B cell (primary cell): ENCODE data around the gene GLIPR2. TPM values are rescaled to one million over a fixed set of nuclear protein-coding genes. Genes with fewer than 3 reads are reported as not detected.
A peak's percentile ranks its signal among the peaks of the same experiment; 100 is the strongest.

ENCODE experiments used
- ATAC-seq: fragments of 200-7000 bp; cut with Tn5 transposase; one replicate; pipeline ENCODE4 v1.10.0; 2021; ENCODE audit warnings: low read depth, mild to moderate bottlenecking, moderate number of reproducible peaks, moderate library complexity
- CTCF ChIA-PET: fragments of 350-600 bp; sonication (Branson Sonifier 250); formaldehyde crosslinking; loops from one replicate; lab custom pipeline; 2021; ENCODE audit warnings: antibody characterized with exemption, inconsistent platforms; lab: Charles Lee
- POLR2A ChIA-PET: fragments of 350-600 bp; sonication (Branson Sonifier 250); formaldehyde crosslinking; loops from one replicate; lab custom pipeline; 2021; ENCODE audit warnings: antibody characterized with exemption; lab: Charles Lee
- DNase-seq: peaks from one replicate; pipeline ENCODE4 v3.0.0; 2013
- H2AFZ ChIP-seq: 2 replicates; pipeline ENCODE4 v1.6.1; 2012; ENCODE audit warnings: mild to moderate bottlenecking, low read depth, low read length; ENCODE audit not compliant: insufficient read depth, poor library complexity, severe bottlenecking
- H3K27ac ChIP-seq, 2 donors: 1 replicate in 1 of 2; 2 replicates in 1 of 2; pipeline ENCODE4 v1.5.1; 2012 to 2013; ENCODE audit warnings: low read length in 2 of 2, mild to moderate bottlenecking in 2 of 2, moderate library complexity in 1 of 2
- H3K27me3 ChIP-seq, 4 experiments: fragments of 200-600 bp in 1 of 4; sonication (generic) in 1 of 4; replicated peaks in 1 of 4; 1 replicate in 2 of 4; 2 replicates in 2 of 4; pipeline versions ENCODE4 v1.6.1 to v1.7.0; 2013 to 2016; ENCODE audit warnings: low read length in 3 of 4, mild to moderate bottlenecking in 2 of 4, mixed read lengths in 1 of 4, moderate library complexity in 1 of 4; ENCODE audit not compliant: insufficient read depth in 4 of 4, control insufficient read depth in 3 of 4; ENCODE audit errors: control extremely low read depth in 1 of 4
- H3K36me3 ChIP-seq, 2 experiments: replicated peaks in 1 of 2; 1 replicate in 1 of 2; 2 replicates in 1 of 2; pipeline versions ENCODE4 v1.6.1 to v1.7.1; 2013; ENCODE audit warnings: low read length in 1 of 2; ENCODE audit not compliant: insufficient read depth in 2 of 2, control insufficient read depth in 1 of 2; ENCODE audit errors: control extremely low read depth in 1 of 2, extremely low read depth in 1 of 2
- H3K4me1 ChIP-seq, 2 donors: fragments of 200-600 bp in 1 of 2; sonication (generic) in 1 of 2; 1 replicate in 1 of 2; 2 replicates in 1 of 2; pipeline versions ENCODE4 v1.5.1 to v1.6.1; 2013 to 2017; ENCODE audit warnings: low read length in 2 of 2; ENCODE audit not compliant: control insufficient read depth in 2 of 2, insufficient read depth in 2 of 2
- H3K4me2 ChIP-seq: replicated peaks from 2 replicates; pipeline ENCODE3; 2012; ENCODE audit warnings: mild to moderate bottlenecking, low read depth, low read length; ENCODE audit not compliant: poor library complexity, severe bottlenecking
- H3K4me3 ChIP-seq, 5 experiments: fragments of 200-600 bp in 1 of 5; sonication (generic) in 1 of 5; 1 replicate in 3 of 5; 2 replicates in 2 of 5; pipeline versions ENCODE4 v1.5.1 to v1.7.0; 2011 to 2016; ENCODE audit warnings: low read length in 4 of 5, mild to moderate bottlenecking in 4 of 5, low read depth in 2 of 5, control low read depth in 1 of 5, moderate library complexity in 1 of 5; ENCODE audit not compliant: insufficient read depth in 1 of 5; ENCODE audit errors: control extremely low read depth in 1 of 5, extremely low read depth in 1 of 5
- H3K79me2 ChIP-seq: fragments of 200-600 bp; sonication (generic); one replicate; pipeline ENCODE4 v1.6.0; 2016; ENCODE audit warnings: low read length; ENCODE audit not compliant: control insufficient read depth, insufficient read depth
- H3K9ac ChIP-seq: fragments of 200-600 bp; sonication (generic); 2 replicates; pipeline ENCODE4 v1.6.1; 2017; ENCODE audit warnings: mild to moderate bottlenecking, low read length, moderate library complexity
- H3K9me3 ChIP-seq, 3 donors: one replicate each; pipeline versions ENCODE4 v1.6.1 to v1.7.1; 2013; ENCODE audit warnings: low read length in 2 of 3; ENCODE audit not compliant: control insufficient read depth in 2 of 3, insufficient read depth in 1 of 3; ENCODE audit errors: control extremely low read depth in 1 of 3
- H4K20me1 ChIP-seq: 2 replicates; pipeline ENCODE4 v1.6.0; 2012; ENCODE audit warnings: mild to moderate bottlenecking, low read length; ENCODE audit not compliant: insufficient read depth, control insufficient read depth, poor library complexity, severe bottlenecking
- H3K27ac Mint-ChIP-seq: one replicate; pipeline ENCODE4 v1.8.0; 2021; ENCODE audit warnings: mixed read lengths
- H3K27me3 Mint-ChIP-seq: one replicate; pipeline ENCODE4 v1.8.0; 2021; ENCODE audit warnings: mixed read lengths
- H3K4me1 Mint-ChIP-seq: one replicate; pipeline ENCODE4 v1.8.0; 2021; ENCODE audit warnings: mixed read lengths
- H3K4me3 Mint-ChIP-seq: one replicate; pipeline ENCODE4 v1.8.0; 2021; ENCODE audit warnings: mixed read lengths
- H3K9me3 Mint-ChIP-seq: one replicate; pipeline ENCODE4 v1.8.0; 2022; ENCODE audit warnings: mixed read lengths; ENCODE audit not compliant: insufficient read depth
- CTCF ChIP-seq: fragments of 200-600 bp; IDR thresholded peaks from one replicate; pipeline ENCODE4 v1.8.0; 2022; ENCODE audit warnings: antibody characterized with exemption, mild to moderate bottlenecking
- EZH2 ChIP-seq: IDR thresholded peaks from 2 replicates; pipeline ENCODE4 v1.6.1; 2012; ENCODE audit warnings: borderline replicate concordance, low read depth, mild to moderate bottlenecking, moderate library complexity, low read length; ENCODE audit not compliant: insufficient read depth, poor library complexity, severe bottlenecking
- WGBS: methylation state at CpG from one replicate; pipeline ENCODE4 v1.1.5; 2013; ENCODE audit warnings: missing lambda C conversion rate; ENCODE audit not compliant: insufficient coverage; 5-methylcytosine and 5-hydroxymethylcytosine counted together
- intact Hi-C: fragments of 100-400 bp; cut with micrococcal nuclease; formaldehyde crosslinking; loops from one replicate; pipeline ENCODE4 v1.10.0; 2022
- polyA plus RNA-seq: library from polyadenylated mRNA; depleted of rRNA; stranded (reverse); fragments of >200 nt; gene quantifications from 2 replicates; pipeline ENCODE4 v1.2.3, GENCODE V29; 2012
- total RNA-seq, 2 donors: library from RNA; stranded (reverse); fragments of 120-200 nt in 1 of 2; gene quantifications; 1 replicate in 1 of 2; 2 replicates in 1 of 2; pipeline versions ENCODE4 v1.2.3 to v1.2.4, GENCODE V29; 2013 to 2022

The GLIPR2 gene
- total and polyA plus RNA-seq, 2 donors (not counting 1 experiment from before 2014, with no cell fraction given) = 13.7 to 14.6 TPM

GRCh38 chr9:36144309-36145232 is 8.0 kb downstream of the GLIPR2 start:
- H3K27me3 ChIP-seq = no peaks in the 10 kb centered on the region
- Mint-ChIP-seq H3K4me1 (peaks cover 84% of the 10 kb centered on the region), H3K9me3 (no peaks in the 10 kb centered on the region), H3K27ac (peak overlapping the region; percentile 99), H3K4me3 (peak overlapping the region; percentile 93), H3K27me3 (no peaks in the 10 kb centered on the region)
- H3K9me3 ChIP-seq = peaks cover 0 to 9% (median 5%) of the 10 kb centered on the region in 3 donors
- WGBS = 26% methylated on average over 11 of the region's 12 CpGs
- ChIA-PET POLR2A (interaction anchor here (0.6 to 1.9 kb wide), 6 partner anchors 8 to 46 kb away, joined by 3 to 6 read pairs (median 3); partner anchors contain the start of genes CLTA and GLIPR2), CTCF (interaction anchor here (1.2 to 3.4 kb wide), 8 partner anchors 11 to 121 kb away, joined by 3 to 31 read pairs (median 8); partner anchors contain the start of gene CLTA)
- DNase-seq (peak; percentile 73), ATAC-seq (peak; percentile 64)
- TF ChIP-seq CTCF = no peak
- TF ChIP-seq EZH2 = no peak
- peak overlapping the region; percentile 85 to 92 for H3K27ac ChIP-seq
- intact Hi-C loops = no loop called here
- H3K9ac ChIP-seq = peak overlapping the region; percentile 75
- peak overlapping the region; percentile 77 for H2AFZ ChIP-seq
- peaks cover 77% of the 10 kb centered on the region for H3K79me2 ChIP-seq
- H3K4me3 ChIP-seq = peak overlapping the region; percentile 43 to 83 (median 80)
- H4K20me1 ChIP-seq = peaks cover 12% of the 10 kb centered on the region
- H3K4me1 ChIP-seq = peaks cover 60 to 87% of the 10 kb centered on the region in 2 donors
- H3K4me2 ChIP-seq = peak overlapping the region; percentile 95
- H3K36me3 ChIP-seq = peaks cover 0 to 15% of the 10 kb centered on the region in 2 experiments
